Sigmoid colon (tissue), 4 donors: Measurements from ENCODE around the gene P2RY8.

ENCODE experiments used
- CTCF ChIP-seq, 4 experiments: fragments of 450-650 bp in 3 of 4; fragments of 200-600 bp in 1 of 4; IDR thresholded peaks; one replicate each; pipeline ENCODE4 v1.5.1; 2016 to 2019; ENCODE audit warnings: antibody characterized with exemption in 4 of 4, mild to moderate bottlenecking in 3 of 4, moderate library complexity in 2 of 4
- EP300 ChIP-seq, 4 donors: sonication (generic); formaldehyde crosslinking; IDR thresholded peaks; one replicate each; pipeline ENCODE4 v1.6.1; 2017; ENCODE audit warnings: antibody characterized with exemption in 4 of 4
- POLR2A ChIP-seq, 2 donors: fragments of 450-650 bp; IDR thresholded peaks; one replicate each; pipeline ENCODE4 v1.6.1; 2016; ENCODE audit warnings: antibody characterized with exemption in 2 of 2, mild to moderate bottlenecking in 2 of 2, moderate library complexity in 2 of 2
- POLR2AphosphoS5 ChIP-seq, 4 donors: sonication (generic); formaldehyde crosslinking; IDR thresholded peaks; one replicate each; pipeline ENCODE4 v1.6.1; 2017; ENCODE audit warnings: antibody characterized with exemption in 4 of 4

GRCh38 chrX:1453395-1453783 is 83.6 kb downstream of the P2RY8 start:
- peak; percentile 27 to 69 (median 59) for TF ChIP-seq POLR2AphosphoS5 (IDR thresholded peaks at IDR 0.05)
- peak in 1 of 2 donors; percentile 26 for TF ChIP-seq POLR2A (IDR thresholded peaks at IDR 0.05)
- TF ChIP-seq CTCF (IDR thresholded peaks at IDR 0.05), result no peak
- TF ChIP-seq EP300 (IDR thresholded peaks at IDR 0.05), result no peak
